Body of pancreas (tissue), 4 donors: ENCODE results near the gene PPP3R2.

Source experiments
- POLR2A ChIP-seq, 3 donors: fragments of 450-650 bp; IDR thresholded peaks; one replicate each; pipeline ENCODE4 v1.6.1; 2016; ENCODE audit warnings: antibody characterized with exemption in 3 of 3, mild to moderate bottlenecking in 2 of 3
- TF ChIP-seq, protein P1 (sequence below), 7 experiments: fragments of 450-650 bp in 4 of 7; fragments of 200-600 bp in 3 of 7; sonication (generic) in 3 of 7; IDR thresholded peaks; one replicate each; pipeline ENCODE4 v1.5.1; 2016 to 2019; ENCODE audit warnings: antibody characterized with exemption in 7 of 7

- TF ChIP-seq, protein P1, sequence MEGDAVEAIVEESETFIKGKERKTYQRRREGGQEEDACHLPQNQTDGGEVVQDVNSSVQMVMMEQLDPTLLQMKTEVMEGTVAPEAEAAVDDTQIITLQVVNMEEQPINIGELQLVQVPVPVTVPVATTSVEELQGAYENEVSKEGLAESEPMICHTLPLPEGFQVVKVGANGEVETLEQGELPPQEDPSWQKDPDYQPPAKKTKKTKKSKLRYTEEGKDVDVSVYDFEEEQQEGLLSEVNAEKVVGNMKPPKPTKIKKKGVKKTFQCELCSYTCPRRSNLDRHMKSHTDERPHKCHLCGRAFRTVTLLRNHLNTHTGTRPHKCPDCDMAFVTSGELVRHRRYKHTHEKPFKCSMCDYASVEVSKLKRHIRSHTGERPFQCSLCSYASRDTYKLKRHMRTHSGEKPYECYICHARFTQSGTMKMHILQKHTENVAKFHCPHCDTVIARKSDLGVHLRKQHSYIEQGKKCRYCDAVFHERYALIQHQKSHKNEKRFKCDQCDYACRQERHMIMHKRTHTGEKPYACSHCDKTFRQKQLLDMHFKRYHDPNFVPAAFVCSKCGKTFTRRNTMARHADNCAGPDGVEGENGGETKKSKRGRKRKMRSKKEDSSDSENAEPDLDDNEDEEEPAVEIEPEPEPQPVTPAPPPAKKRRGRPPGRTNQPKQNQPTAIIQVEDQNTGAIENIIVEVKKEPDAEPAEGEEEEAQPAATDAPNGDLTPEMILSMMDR (IDR thresholded peaks at IDR 0.05) = no peak
- no peak for TF ChIP-seq POLR2A (IDR thresholded peaks at IDR 0.05)
Observed at GRCh38 chr9:101620452-101620851, 25.7 kb upstream of the PPP3R2 start.
